Heart left ventricle (tissue), 16 donors: Measurements from ENCODE around the gene CNP. TPM values are rescaled to one million over a fixed set of nuclear protein-coding genes. Genes with fewer than 3 reads are reported as not detected.

ENCODE experiments used
- ATAC-seq, 4 donors: fragments of 200-7000 bp; cut with Tn5 transposase; one replicate each; pipeline ENCODE4 v1.9.1; 2020 to 2022; ENCODE audit warnings: moderate library complexity in 4 of 4, mild to moderate bottlenecking in 3 of 4, moderate number of reproducible peaks in 1 of 4
- DNase-seq, 5 donors: peaks; one replicate each; pipeline ENCODE4 v3.0.0-alpha.2; 2020
- H3K27ac ChIP-seq, 12 donors: fragments of 200-600 bp; sonication (generic) in 4 of 12; one replicate each; pipeline versions ENCODE4 v1.5.0 to v1.8.0; 2016 to 2022; ENCODE audit warnings: mild to moderate bottlenecking in 2 of 12
- H3K27me3 ChIP-seq, 9 donors: fragments of 200-600 bp; sonication (generic) in 2 of 9; one replicate each; pipeline versions ENCODE4 v1.5.1 to v1.8.0; 2016 to 2022; ENCODE audit warnings: mild to moderate bottlenecking in 3 of 9
- H3K36me3 ChIP-seq, 9 donors: fragments of 200-600 bp; sonication (generic) in 2 of 9; one replicate each; pipeline versions ENCODE4 v1.5.0 to v1.8.0; 2018 to 2022; ENCODE audit warnings: mild to moderate bottlenecking in 2 of 9
- H3K4me1 ChIP-seq, 12 donors: fragments of 200-600 bp; sonication (generic) in 4 of 12; one replicate each; pipeline versions ENCODE4 v1.5.0 to v1.8.0; 2016 to 2022; ENCODE audit warnings: mild to moderate bottlenecking in 3 of 12
- H3K4me3 ChIP-seq, 12 donors: fragments of 200-600 bp; sonication (generic) in 4 of 12; one replicate each; pipeline versions ENCODE4 v1.5.0 to v1.8.0; 2017 to 2022; ENCODE audit warnings: mild to moderate bottlenecking in 9 of 12, moderate library complexity in 4 of 12
- H3K9me3 ChIP-seq, 12 donors: fragments of 200-600 bp; sonication (generic) in 4 of 12; one replicate each; pipeline versions ENCODE4 v1.5.0 to v1.8.0; 2016 to 2022; ENCODE audit warnings: mild to moderate bottlenecking in 1 of 12
- CTCF ChIP-seq, 12 donors: fragments of 200-600 bp; sonication (generic) in 4 of 12; IDR thresholded peaks; one replicate each; pipeline versions ENCODE4 v1.5.0 to v1.8.0; 2018 to 2022; ENCODE audit warnings: antibody characterized with exemption in 12 of 12, mild to moderate bottlenecking in 5 of 12
- POLR2A ChIP-seq, 2 donors: fragments of 450-650 bp; IDR thresholded peaks; one replicate each; pipeline ENCODE4 v1.6.1; 2017; ENCODE audit warnings: antibody characterized with exemption in 2 of 2, mild to moderate bottlenecking in 2 of 2, moderate library complexity in 2 of 2
- WGBS, 4 donors: extraction: QIAGEN DNeasy Blood & Tissue Kit in 2 of 4; methylation state at CpG; one replicate each; pipeline versions ENCODE4 v1.1.5 to v1.1.7; 2013 to 2018; 5-methylcytosine and 5-hydroxymethylcytosine counted together
- intact Hi-C, 10 donors: fragments of 100-400 bp; cut with DNase I; formaldehyde crosslinking; loops; one replicate each; pipeline versions ENCODE4 v1.11.1 to v1.14.2; 2022
- polyA plus RNA-seq, 2 donors: library from polyadenylated mRNA; stranded (reverse); fragments of 200-250 nt; gene quantifications; one replicate each; pipeline ENCODE4 v1.2.3, GENCODE V29; 2013
- total RNA-seq, 9 donors: library from RNA; depleted of rRNA in 2 of 9; stranded (reverse); fragments of >200 nt in 2 of 9; fragmentation: NEBNext Ultra II Directional in 3 of 9; extraction: Animal tissue kit (Norgen Biotek cat#: 25700) in 3 of 9; gene quantifications; one replicate each; pipeline versions ENCODE4 v1.1.0 to v1.2.4, GENCODE V29; 2016 to 2023
- donor health status: ischemic (EF 13 %, LVEDD 7.1; RV severe dilation, severe dysfunction).
- donor health status: healthy with polysubstance abuse.
- donor health status: DM: no; HTN: yes; CAD: no.
- donor health status: DM: no; HTN: no; CAD: no.
- donor health status: ischemic (EF 25% LVEDD 6.9; RV normal size, moderate dysfunction).
- donor health status: ischemic (EF 25% LVEDD 5.7; RV mildly dilated, moderate dysfunction).
- donor health status: healthy.
- donor health status: DM: yes; HTN: yes; CAD: no.
- donor health status: ischemic (EF 35%, LVEDD 5.7; RV mildly dilated, moderate dysfunction).
- donor health status: nonischemic (EF 11% LVEDD 7.7; RV severe dilation, severe dysfunction).
- donor health status: DM: yes; HTN: yes; CAD: no.
- donor health status: PGD.
- donor health status: ischemic (EF 29% LVEDD 5.4; RV normal size, mild dysfunction).
- donor health status: nonischemic (EF 23%, LVEDD 6.1; RV moderate dilation, normal function).

Gene CNP
- total and polyA plus RNA-seq, 11 donors: 19.3 to 49.1 (median 27.5) TPM

- 85 to 89% (median 88%) methylated on average over 7 of the region's 7 CpGs for WGBS, 4 donors
- Histone ChIP-seq H3K36me3 (peaks cover 0 to 63% (median 54%) of the 10 kb centered on the region in 9 donors), H3K9me3 (no peaks in the 10 kb centered on the region), H3K27ac (peak overlapping the region in 1 of 12 donors; percentile 32), H3K27me3 (no peaks in the 10 kb centered on the region), H3K4me1 (peaks cover 0 to 70% (median 28%) of the 10 kb centered on the region in 12 donors), H3K4me3 (no peak overlapping the region)
- intact Hi-C loops: no loop called here
- no peak for ATAC-seq
- no peak for DNase-seq
- TF ChIP-seq CTCF (IDR thresholded peaks at IDR 0.05): no peak
- TF ChIP-seq POLR2A (IDR thresholded peaks at IDR 0.05): no peak
These were observed 35.7 kb downstream of the CNP start for GRCh38 chr17:42002175-42002791.

GRCh38 chr17:42002792-42003301, 36.3 kb downstream of the CNP start:
- ATAC-seq (no peak), DNase-seq (no peak)
- Histone ChIP-seq H3K27me3 (no peaks in the 10 kb centered on the region), H3K4me3 (no peak overlapping the region), H3K36me3 (peaks cover 0 to 63% (median 49%) of the 10 kb centered on the region in 9 donors), H3K4me1 (peaks cover 0 to 74% (median 32%) of the 10 kb centered on the region in 12 donors), H3K9me3 (no peaks in the 10 kb centered on the region), H3K27ac (peak overlapping the region in 1 of 12 donors; percentile 32)
- intact Hi-C loops: no loop called here
- TF ChIP-seq CTCF (IDR thresholded peaks at IDR 0.05) (no peak), POLR2A (IDR thresholded peaks at IDR 0.05) (no peak)
- 79 to 89% (median 85%) methylated on average over 3 of the region's 3 CpGs for WGBS, 4 donors

GRCh38 chr17:42005166-42005565, 38.6 kb downstream of the CNP start:
- DNase-seq: no peak
- peaks cover 0 to 49% (median 26%) of the 10 kb centered on the region in 9 donors for H3K36me3 ChIP-seq
- 76 to 87% (median 79%) methylated on average over 1 of the region's 1 CpG for WGBS, 4 donors

More at GRCh38 chr17:42005166-42005565, 38.6 kb downstream of the CNP start:
- Histone ChIP-seq H3K27me3 (no peaks in the 10 kb centered on the region), H3K9me3 (no peaks in the 10 kb centered on the region), H3K4me1 (peaks cover 0 to 82% (median 46%) of the 10 kb centered on the region in 12 donors), H3K4me3 (no peak overlapping the region), H3K27ac (no peak overlapping the region)
- no peak for TF ChIP-seq POLR2A (IDR thresholded peaks at IDR 0.05)
- TF ChIP-seq CTCF (IDR thresholded peaks at IDR 0.05): no peak
- ATAC-seq: no peak
- intact Hi-C loops: no loop called here
